ENCODE measurements around the gene PPM1A. TPM values are rescaled to one million over a fixed set of nuclear protein-coding genes. Genes with fewer than 3 reads are reported as not detected.

Gene PPM1A
- total RNA-seq, 1 experiment from 2014 or later: 41.7 TPM

DNA sequence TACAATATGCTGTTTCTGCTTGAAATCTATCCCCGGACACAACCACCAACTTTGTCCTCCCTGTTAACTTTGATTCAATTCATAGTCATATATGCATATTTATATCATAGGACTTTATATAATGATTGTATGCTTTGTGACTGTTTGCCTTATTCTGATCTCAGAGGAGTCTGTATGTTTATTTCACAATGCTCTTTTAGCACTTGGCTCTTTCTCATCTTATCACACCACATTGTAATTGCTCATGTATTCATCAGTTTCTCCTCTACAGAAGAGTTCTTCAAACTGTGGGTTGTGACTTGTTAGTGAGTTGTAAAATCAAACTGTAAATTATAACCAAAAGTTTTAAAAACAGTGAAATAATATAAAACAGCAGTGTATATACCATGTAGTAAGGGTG lies 21.7 kb upstream of the PPM1A start:
- H3K79me2 ChIP-seq (ENCODE audit: insufficient read depth, low read length): no peaks in the 10 kb centered on the region
- TF ChIP-seq, protein P1, sequence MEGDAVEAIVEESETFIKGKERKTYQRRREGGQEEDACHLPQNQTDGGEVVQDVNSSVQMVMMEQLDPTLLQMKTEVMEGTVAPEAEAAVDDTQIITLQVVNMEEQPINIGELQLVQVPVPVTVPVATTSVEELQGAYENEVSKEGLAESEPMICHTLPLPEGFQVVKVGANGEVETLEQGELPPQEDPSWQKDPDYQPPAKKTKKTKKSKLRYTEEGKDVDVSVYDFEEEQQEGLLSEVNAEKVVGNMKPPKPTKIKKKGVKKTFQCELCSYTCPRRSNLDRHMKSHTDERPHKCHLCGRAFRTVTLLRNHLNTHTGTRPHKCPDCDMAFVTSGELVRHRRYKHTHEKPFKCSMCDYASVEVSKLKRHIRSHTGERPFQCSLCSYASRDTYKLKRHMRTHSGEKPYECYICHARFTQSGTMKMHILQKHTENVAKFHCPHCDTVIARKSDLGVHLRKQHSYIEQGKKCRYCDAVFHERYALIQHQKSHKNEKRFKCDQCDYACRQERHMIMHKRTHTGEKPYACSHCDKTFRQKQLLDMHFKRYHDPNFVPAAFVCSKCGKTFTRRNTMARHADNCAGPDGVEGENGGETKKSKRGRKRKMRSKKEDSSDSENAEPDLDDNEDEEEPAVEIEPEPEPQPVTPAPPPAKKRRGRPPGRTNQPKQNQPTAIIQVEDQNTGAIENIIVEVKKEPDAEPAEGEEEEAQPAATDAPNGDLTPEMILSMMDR (conservative IDR thresholded peaks at IDR 0.05): no peak
- no peak overlapping the region for H2BK5ac ChIP-seq (ENCODE audit: insufficient read length, low read length)
- H3K14ac ChIP-seq (ENCODE audit: insufficient read depth, low read length): no peak overlapping the region
- H3K23ac ChIP-seq (ENCODE audit: insufficient read length, low read depth, low read length): no peak overlapping the region
- no peaks in the 10 kb centered on the region for H3K4me1 Mint-ChIP-seq
- peaks cover 0 to 2% (median under 1%) of the 10 kb centered on the region in 3 experiments; a peak in 3 of 7 replicates for H3K36me3 Mint-ChIP-seq (ENCODE audit: insufficient read depth in 1 of 3, low read depth in 3 of 3)
- no peak overlapping the region for H3K4ac ChIP-seq (ENCODE audit: low read depth, low read length)
- H3K9me3 Mint-ChIP-seq: peaks cover 8 to 9% of the 10 kb centered on the region in 2 experiments; a peak in 4 of 5 replicates
- no peak overlapping the region for H4K5ac ChIP-seq (ENCODE audit: insufficient read length, low read depth, low read length)
- no peaks in the 10 kb centered on the region for H3K9me3 ChIP-seq (ENCODE audit: control insufficient read depth, low read depth, low read length)
- H3K4me1 ChIP-seq (ENCODE audit: insufficient read depth, low read length): no peaks in the 10 kb centered on the region
- no peak overlapping the region for H3K27ac Mint-ChIP-seq
- no peak overlapping the region for H3K18ac ChIP-seq (ENCODE audit: insufficient read length, low read depth, low read length)
- H3K27me3 ChIP-seq (ENCODE audit: insufficient read depth, low read length): no peaks in the 10 kb centered on the region
- no peak overlapping the region for H4K91ac ChIP-seq (ENCODE audit: insufficient read length, low read depth, low read length)
- no peaks in the 10 kb centered on the region for H3K27me3 Mint-ChIP-seq (ENCODE audit: low read depth)
- no peak overlapping the region for H3K4me2 ChIP-seq (ENCODE audit: insufficient read depth, insufficient read length, low read length)
- H2BK120ac ChIP-seq (ENCODE audit: low read depth, low read length, poor library complexity, severe bottlenecking): no peak overlapping the region
- no peak for DNase-seq
- no peak overlapping the region for H2BK20ac ChIP-seq (ENCODE audit: low read depth, low read length, poor library complexity, severe bottlenecking)
- no peak overlapping the region for H2BK12ac ChIP-seq (ENCODE audit: insufficient read length, low read depth, low read length)
- H3K4me3 Mint-ChIP-seq: no peak overlapping the region
- no peaks in the 10 kb centered on the region for H3K79me1 ChIP-seq (ENCODE audit: insufficient read depth, low read depth, low read length, poor library complexity, severe bottlenecking)
- WGBS (ENCODE audit: extremely low coverage, insufficient read length, low lambda C conversion rate): no CpG with 5 or more reads among the region's 1 CpG
- no peak overlapping the region for H3K27ac ChIP-seq (ENCODE audit: insufficient read length, low read depth, low read length)
- H3T11ph ChIP-seq (ENCODE audit: low read length): no peak overlapping the region
- H3K9ac ChIP-seq (ENCODE audit: extremely low read depth, insufficient read length, low read length): no peak overlapping the region
- no peak overlapping the region for H2AFZ ChIP-seq (ENCODE audit: low read length)
- no peaks in the 10 kb centered on the region for H3K23me2 ChIP-seq (ENCODE audit: insufficient read length, low read depth, low read length, poor library complexity, severe bottlenecking)
- no peak overlapping the region for H2BK15ac ChIP-seq (ENCODE audit: low read depth, low read length)
- H4K20me1 ChIP-seq (ENCODE audit: control insufficient read depth, insufficient read depth, insufficient read length): no peaks in the 10 kb centered on the region
- H3K56ac ChIP-seq (ENCODE audit: insufficient read length, low read depth, low read length): no peak overlapping the region
- no peak overlapping the region for H4K8ac ChIP-seq (replicated peaks; ENCODE audit: insufficient read length, low read depth, low read length)
- H2AK5ac ChIP-seq (ENCODE audit: insufficient read length, low read length): no peak overlapping the region

All from H9 (cell line).